Right atrium auricular region (tissue), 2 donors: ENCODE measurements around the gene QRICH1. TPM values are rescaled to one million over a fixed set of nuclear protein-coding genes. Genes with fewer than 3 reads are reported as not detected.

Experiments used
- DNase-seq: peaks from one replicate; pipeline ENCODE4 v3.0.0-alpha.2; 2019; ENCODE audit warnings: low spot score
- H3K27ac ChIP-seq, 2 donors: fragments of 200-600 bp; sonication (generic); 1 replicate in 1 of 2; 2 replicates in 1 of 2; pipeline ENCODE4 v1.5.1; 2016 to 2019
- H3K27me3 ChIP-seq, 2 donors: fragments of 200-600 bp; sonication (generic); one replicate each; pipeline versions ENCODE4 v1.5.1 to v1.6.0; 2017 to 2019
- H3K36me3 ChIP-seq: fragments of 200-600 bp; sonication (generic); one replicate; pipeline ENCODE4 v1.5.1; 2016
- H3K4me1 ChIP-seq, 2 donors: fragments of 200-600 bp; sonication (generic); one replicate each; pipeline versions ENCODE4 v1.5.1 to v1.6.0; 2017 to 2019
- H3K4me3 ChIP-seq, 2 donors: fragments of 200-600 bp; sonication (generic); 1 replicate in 1 of 2; 2 replicates in 1 of 2; pipeline ENCODE4 v1.5.1; 2017 to 2019; ENCODE audit warnings: mild to moderate bottlenecking in 1 of 2, moderate library complexity in 1 of 2
- H3K9me3 ChIP-seq, 2 donors: fragments of 200-600 bp; sonication (generic); one replicate each; pipeline ENCODE4 v1.5.1; 2019
- total RNA-seq, 2 donors: library from RNA; depleted of rRNA; stranded (reverse); fragments of >200 nt; gene quantifications; one replicate each; pipeline ENCODE4 v1.1.0, GENCODE V29; 2016
- TF ChIP-seq, protein P1 (sequence below), 2 donors: fragments of 200-600 bp; sonication (generic); IDR thresholded peaks; one replicate each; pipeline ENCODE4 v1.5.1; 2019; ENCODE audit warnings: antibody characterized with exemption in 2 of 2

The QRICH1 gene
- total RNA-seq, 2 donors from 2014 or later: 39.1 to 46.8 TPM

DNA sequence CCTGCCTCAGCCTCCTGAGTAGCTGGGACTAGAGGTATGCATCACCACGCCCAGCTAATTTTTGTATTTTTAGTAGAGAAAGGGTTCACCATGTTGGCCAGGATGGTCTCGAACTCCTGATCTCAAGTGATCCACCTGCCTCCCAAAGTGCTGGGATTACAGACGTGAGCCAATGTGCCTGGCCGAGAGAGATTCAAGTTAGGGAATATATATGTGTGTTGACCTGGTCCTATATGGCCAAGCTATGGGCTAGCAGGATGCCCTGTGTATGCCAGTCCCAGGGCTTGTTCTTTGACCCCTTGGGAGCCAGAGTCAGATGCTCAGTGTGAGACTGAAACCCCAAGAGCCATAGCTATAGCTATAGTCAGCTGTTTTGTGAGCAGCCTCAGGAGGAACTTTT, 70.1 kb downstream of the QRICH1 start:
- Histone ChIP-seq H3K4me3 (no peak overlapping the region), H3K9me3 (no peaks in the 10 kb centered on the region), H3K27me3 (no peaks in the 10 kb centered on the region), H3K36me3 (peaks cover 41% of the 10 kb centered on the region), H3K4me1 (peaks cover 0 to 60% of the 10 kb centered on the region in 2 donors), H3K27ac (no peak overlapping the region)
- TF ChIP-seq, protein P1, sequence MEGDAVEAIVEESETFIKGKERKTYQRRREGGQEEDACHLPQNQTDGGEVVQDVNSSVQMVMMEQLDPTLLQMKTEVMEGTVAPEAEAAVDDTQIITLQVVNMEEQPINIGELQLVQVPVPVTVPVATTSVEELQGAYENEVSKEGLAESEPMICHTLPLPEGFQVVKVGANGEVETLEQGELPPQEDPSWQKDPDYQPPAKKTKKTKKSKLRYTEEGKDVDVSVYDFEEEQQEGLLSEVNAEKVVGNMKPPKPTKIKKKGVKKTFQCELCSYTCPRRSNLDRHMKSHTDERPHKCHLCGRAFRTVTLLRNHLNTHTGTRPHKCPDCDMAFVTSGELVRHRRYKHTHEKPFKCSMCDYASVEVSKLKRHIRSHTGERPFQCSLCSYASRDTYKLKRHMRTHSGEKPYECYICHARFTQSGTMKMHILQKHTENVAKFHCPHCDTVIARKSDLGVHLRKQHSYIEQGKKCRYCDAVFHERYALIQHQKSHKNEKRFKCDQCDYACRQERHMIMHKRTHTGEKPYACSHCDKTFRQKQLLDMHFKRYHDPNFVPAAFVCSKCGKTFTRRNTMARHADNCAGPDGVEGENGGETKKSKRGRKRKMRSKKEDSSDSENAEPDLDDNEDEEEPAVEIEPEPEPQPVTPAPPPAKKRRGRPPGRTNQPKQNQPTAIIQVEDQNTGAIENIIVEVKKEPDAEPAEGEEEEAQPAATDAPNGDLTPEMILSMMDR (IDR thresholded peaks at IDR 0.05): no peak
- DNase-seq: no peak

DNA sequence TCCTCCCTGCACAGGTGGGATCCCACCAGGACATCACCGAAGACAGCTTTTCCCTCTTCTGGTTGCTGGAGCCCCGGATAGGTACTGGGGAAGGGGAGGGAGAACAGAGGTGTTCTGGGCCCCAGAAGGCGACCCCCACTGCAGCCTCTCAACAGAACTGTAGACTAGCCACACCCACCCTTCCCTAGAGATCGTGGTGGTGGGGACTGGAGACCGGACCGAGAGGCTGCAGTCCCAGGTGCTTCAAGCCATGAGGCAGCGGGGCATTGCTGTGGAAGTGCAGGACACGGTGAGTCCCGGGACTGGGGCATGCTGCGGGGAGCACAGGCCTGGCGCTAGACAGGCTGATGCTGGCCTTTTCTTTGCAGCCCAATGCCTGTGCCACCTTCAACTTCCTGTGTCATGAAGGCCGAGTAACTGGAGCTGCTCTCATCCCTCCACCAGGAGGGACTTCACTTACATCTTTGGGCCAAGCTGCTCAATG, 71.1 kb downstream of the QRICH1 start:
- Histone ChIP-seq H3K36me3 (peaks cover 41% of the 10 kb centered on the region), H3K4me1 (peaks cover 0 to 58% of the 10 kb centered on the region in 2 donors), H3K4me3 (peak overlapping the region; percentile 85 to 94), H3K27me3 (no peaks in the 10 kb centered on the region), H3K27ac (peak overlapping the region; percentile 100), H3K9me3 (no peaks in the 10 kb centered on the region)
- DNase-seq: no peak
- TF ChIP-seq, protein P1 (IDR thresholded peaks at IDR 0.05): no peak

DNA sequence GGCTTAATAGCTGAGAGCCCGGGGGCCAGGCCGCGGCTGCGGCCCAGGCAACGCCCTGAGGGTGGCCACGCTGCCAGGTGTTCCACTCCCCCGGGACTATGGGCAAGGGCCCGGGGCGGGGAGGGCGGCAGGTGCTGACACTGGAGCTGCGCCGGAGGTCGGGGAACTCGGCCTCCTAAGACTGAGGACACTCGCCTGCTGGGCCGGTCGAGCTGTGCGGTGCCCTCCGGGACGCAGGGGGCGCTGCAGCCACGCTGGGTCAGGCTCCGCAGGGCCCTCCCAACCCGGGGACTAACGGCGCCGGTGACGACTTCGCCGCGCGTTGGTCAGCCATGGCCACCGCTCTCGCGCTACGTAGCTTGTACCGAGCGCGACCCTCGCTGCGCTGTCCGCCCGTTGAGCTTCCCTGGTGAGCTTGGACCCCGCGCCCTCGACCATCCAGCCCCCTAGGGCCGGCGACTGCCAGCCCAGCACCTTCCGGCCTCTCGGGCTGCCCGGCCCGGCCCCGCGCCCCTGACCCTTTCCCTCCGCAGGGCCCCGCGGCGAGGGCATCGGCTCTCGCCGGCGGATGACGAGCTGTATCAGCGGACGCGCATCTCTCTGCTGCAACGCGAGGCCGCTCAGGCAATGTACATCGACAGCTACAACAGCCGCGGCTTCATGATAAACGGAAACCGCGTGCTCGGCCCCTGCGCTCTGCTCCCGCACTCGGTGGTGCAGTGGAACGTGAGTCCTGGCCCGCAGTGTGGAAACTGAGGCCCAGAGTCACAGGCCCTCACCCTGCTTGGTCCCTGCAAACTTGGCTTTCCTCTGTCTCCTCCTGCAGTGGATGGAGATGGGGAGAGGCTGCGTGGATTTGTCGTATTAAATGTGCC, 71.8 kb downstream of the QRICH1 start, which contains the start of gene NDUFAF3:
TSS of gene NDUFAF3 (plus strand) at position 309 of the 875 bp plus-strand sequence. CDS start at position 333, 24 bp downstream.
- peak; percentile 89 for DNase-seq
- Histone ChIP-seq H3K27me3 (no peaks in the 10 kb centered on the region), H3K36me3 (peaks cover 41% of the 10 kb centered on the region), H3K4me3 (peak within 1 kb of the TSS; percentile 85 to 94), H3K9me3 (no peaks in the 10 kb centered on the region), H3K27ac (peak within 1 kb of the TSS; percentile 100), H3K4me1 (peaks cover 0 to 63% of the 10 kb centered on the region in 2 donors)
- TF ChIP-seq, protein P1 (IDR thresholded peaks at IDR 0.05): peak; percentile 95 to 99

DNA sequence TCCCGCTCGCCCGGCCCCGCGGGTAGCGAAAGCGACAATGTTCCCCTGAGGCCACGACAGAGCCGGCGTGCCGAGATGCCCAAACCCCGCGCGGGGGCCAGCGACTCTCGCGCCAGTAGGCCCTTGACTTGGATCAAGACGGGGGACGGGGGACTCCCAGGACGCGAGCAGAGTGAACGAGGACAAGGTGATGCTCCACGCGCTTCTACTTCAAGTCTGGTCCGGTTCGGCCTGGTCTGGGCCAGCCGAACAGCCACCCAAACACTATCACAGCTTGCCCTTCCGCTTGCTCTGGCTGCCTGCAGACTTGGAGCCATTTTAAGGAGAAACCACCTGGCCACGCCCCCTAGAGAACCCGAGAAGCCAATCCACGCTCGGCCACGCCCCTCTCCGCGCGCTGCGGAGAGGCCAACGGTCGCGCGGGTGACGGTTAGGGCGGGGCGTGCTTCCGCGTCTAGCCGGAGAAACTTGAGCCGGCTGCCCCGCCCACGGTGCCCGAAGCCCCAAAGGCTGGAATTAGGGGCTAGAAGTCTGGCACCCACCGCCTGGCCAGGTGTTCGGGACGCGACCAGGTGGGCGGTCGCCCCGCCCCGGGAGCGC, 72.6 kb downstream of the QRICH1 start:
- TF ChIP-seq, protein P1 (IDR thresholded peaks at IDR 0.05): no peak
- peak; percentile 99 for DNase-seq
- Histone ChIP-seq H3K27ac (peak overlapping the region; percentile 100), H3K4me1 (peaks cover 0 to 64% of the 10 kb centered on the region in 2 donors), H3K36me3 (peaks cover 39% of the 10 kb centered on the region), H3K9me3 (no peaks in the 10 kb centered on the region), H3K27me3 (no peaks in the 10 kb centered on the region), H3K4me3 (peak overlapping the region; percentile 85 to 94)

DNA sequence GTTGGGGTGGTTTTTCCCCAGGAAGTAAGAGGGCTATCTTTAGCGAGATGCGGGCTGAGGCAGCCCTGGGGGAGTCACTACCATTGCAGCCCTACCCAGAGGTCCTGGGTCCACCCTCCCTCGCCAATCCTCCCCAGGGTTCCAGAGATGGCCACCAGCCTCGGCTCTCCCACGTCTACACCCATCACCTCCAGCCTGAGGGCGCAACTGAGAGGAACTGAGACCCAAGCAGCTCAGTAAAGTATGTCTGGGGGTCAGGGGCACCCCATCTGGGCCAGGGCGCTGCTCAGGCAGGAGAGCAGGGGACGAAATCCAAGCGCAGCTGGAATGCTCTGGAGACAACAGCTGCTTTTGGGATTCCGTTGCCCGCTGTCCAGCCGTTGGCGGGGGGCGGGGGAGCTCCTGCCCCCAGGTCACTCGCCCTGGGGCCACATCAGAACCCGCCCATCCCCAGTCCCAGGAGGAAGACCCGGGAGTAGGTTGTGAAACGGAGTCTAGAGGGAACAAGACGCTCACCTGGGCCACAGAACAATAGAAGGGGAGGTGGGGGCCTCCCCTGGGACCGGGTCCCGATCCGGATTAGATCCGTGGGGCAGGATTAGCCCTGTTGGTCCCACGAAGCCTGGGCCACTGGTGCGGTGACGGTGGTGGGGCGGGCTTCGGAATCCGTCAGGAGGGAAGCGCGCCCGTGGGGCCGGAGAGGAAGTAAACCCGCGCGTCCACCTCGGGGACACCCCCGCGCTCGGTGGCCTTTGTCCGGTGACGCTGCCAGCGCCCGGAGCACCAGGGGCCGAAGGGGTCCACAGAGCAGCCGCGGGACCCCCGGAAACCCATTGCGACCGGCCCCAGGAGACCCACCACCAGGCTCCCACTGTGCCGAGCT, 73.3 kb downstream of the QRICH1 start:
- no peaks in the 10 kb centered on the region for H3K27me3 ChIP-seq
- peak overlapping the region; percentile 100 for H3K27ac ChIP-seq
- DNase-seq: no peak
- H3K4me3 ChIP-seq: peak overlapping the region; percentile 85 to 94
- H3K9me3 ChIP-seq: no peaks in the 10 kb centered on the region
- H3K4me1 ChIP-seq: peaks cover 0 to 57% of the 10 kb centered on the region in 2 donors
- TF ChIP-seq, protein P1 (IDR thresholded peaks at IDR 0.05): no peak
- H3K36me3 ChIP-seq: peaks cover 39% of the 10 kb centered on the region
